Measurements from ENCODE around the gene TRIM38.

- TF ChIP-seq POLR2A (IDR thresholded peaks at IDR 0.05) = no peak
- TF ChIP-seq, protein P1, sequence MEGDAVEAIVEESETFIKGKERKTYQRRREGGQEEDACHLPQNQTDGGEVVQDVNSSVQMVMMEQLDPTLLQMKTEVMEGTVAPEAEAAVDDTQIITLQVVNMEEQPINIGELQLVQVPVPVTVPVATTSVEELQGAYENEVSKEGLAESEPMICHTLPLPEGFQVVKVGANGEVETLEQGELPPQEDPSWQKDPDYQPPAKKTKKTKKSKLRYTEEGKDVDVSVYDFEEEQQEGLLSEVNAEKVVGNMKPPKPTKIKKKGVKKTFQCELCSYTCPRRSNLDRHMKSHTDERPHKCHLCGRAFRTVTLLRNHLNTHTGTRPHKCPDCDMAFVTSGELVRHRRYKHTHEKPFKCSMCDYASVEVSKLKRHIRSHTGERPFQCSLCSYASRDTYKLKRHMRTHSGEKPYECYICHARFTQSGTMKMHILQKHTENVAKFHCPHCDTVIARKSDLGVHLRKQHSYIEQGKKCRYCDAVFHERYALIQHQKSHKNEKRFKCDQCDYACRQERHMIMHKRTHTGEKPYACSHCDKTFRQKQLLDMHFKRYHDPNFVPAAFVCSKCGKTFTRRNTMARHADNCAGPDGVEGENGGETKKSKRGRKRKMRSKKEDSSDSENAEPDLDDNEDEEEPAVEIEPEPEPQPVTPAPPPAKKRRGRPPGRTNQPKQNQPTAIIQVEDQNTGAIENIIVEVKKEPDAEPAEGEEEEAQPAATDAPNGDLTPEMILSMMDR (IDR thresholded peaks at IDR 0.05) = no peak
- no peak for TF ChIP-seq EP300 (IDR thresholded peaks at IDR 0.05)
- no peak for TF ChIP-seq POLR2AphosphoS5 (IDR thresholded peaks at IDR 0.05)
These were observed 33.9 kb upstream of the TRIM38 start for GRCh38 chr6:25928562-25929324.

Data from suprapubic skin (tissue), 4 donors.